Dedifferentiated amniotic fluid mesenchymal stem cell (primary cell): Measurements from ENCODE around the gene NIPAL4.

ENCODE experiments used
- DNase-seq: peaks from one replicate; pipeline ENCODE4 v3.0.0-alpha.2; 2016; ENCODE audit errors: extremely low spot score

The NIPAL4 gene

GRCh38 chr5:157485811-157486210, 25.8 kb downstream of the NIPAL4 start:
- no peak for DNase-seq

GRCh38 chr5:157486221-157486681, 26.2 kb downstream of the NIPAL4 start:
- DNase-seq = no peak

GRCh38 chr5:157486861-157487260, 26.8 kb downstream of the NIPAL4 start:
- no peak for DNase-seq

GRCh38 chr5:157487358-157487757, 27.3 kb downstream of the NIPAL4 start:
- no peak for DNase-seq

GRCh38 chr5:157491471-157491995, 31.5 kb downstream of the NIPAL4 start:
- DNase-seq = no peak

GRCh38 chr5:157492886-157493285, 32.9 kb downstream of the NIPAL4 start:
- no peak for DNase-seq

GRCh38 chr5:157494178-157494832, 34.3 kb downstream of the NIPAL4 start:
- no peak for DNase-seq

- no peak for DNase-seq
These were observed 36.9 kb downstream of the NIPAL4 start for GRCh38 chr5:157496864-157497263.

- no peak for DNase-seq
These were observed 38.0 kb downstream of the NIPAL4 start for GRCh38 chr5:157497875-157498611.

GRCh38 chr5:157502143-157502647, 42.2 kb downstream of the NIPAL4 start:
- DNase-seq = no peak

- DNase-seq = no peak
These were observed 44.0 kb downstream of the NIPAL4 start for GRCh38 chr5:157504053-157504452.

GRCh38 chr5:157505496-157505895, 45.5 kb downstream of the NIPAL4 start:
- DNase-seq = no peak

GRCh38 chr5:157506066-157506590, 46.1 kb downstream of the NIPAL4 start:
- no peak for DNase-seq

- no peak for DNase-seq
These were observed 47.2 kb downstream of the NIPAL4 start for GRCh38 chr5:157506981-157507780.

- no peak for DNase-seq
These were observed 49.1 kb downstream of the NIPAL4 start for GRCh38 chr5:157509093-157509492.

- no peak for DNase-seq
These were observed 49.6 kb downstream of the NIPAL4 start for GRCh38 chr5:157509587-157509986.

GRCh38 chr5:157510682-157511081, 50.7 kb downstream of the NIPAL4 start:
- DNase-seq = no peak

- DNase-seq = peak; percentile 94
These were observed 51.9 kb downstream of the NIPAL4 start for GRCh38 chr5:157511651-157512644.

GRCh38 chr5:157513182-157513581, 53.2 kb downstream of the NIPAL4 start:
- DNase-seq = no peak

- DNase-seq = no peak
These were observed 55.0 kb downstream of the NIPAL4 start for GRCh38 chr5:157514974-157515373.

- DNase-seq = peak; percentile 54
These were observed 56.0 kb downstream of the NIPAL4 start for GRCh38 chr5:157516006-157516405.
